HG02981 (cell line): ENCODE results near the gene ANO3.

Experiments used
- ATAC-seq: cut with Tn5 transposase; IDR thresholded peaks from one replicate; pipeline ENCODE4 v1.9.1; 2021; ENCODE audit warnings: mild to moderate bottlenecking, moderate library complexity; ENCODE audit not compliant: unreplicated experiment

The ANO3 gene

GRCh38 chr11:26700574-26701235, 368.8 kb downstream of the ANO3 start:
- no peak for ATAC-seq

- no peak for ATAC-seq
Measured at GRCh38 chr11:26702406-26702805, 370.5 kb downstream of the ANO3 start.

- ATAC-seq = no peak
Measured at GRCh38 chr11:26703411-26704191, 371.7 kb downstream of the ANO3 start.

- no peak for ATAC-seq
Measured at GRCh38 chr11:26704249-26704648, 372.3 kb downstream of the ANO3 start.

GRCh38 chr11:26706181-26706580, 374.3 kb downstream of the ANO3 start:
- ATAC-seq = no peak

GRCh38 chr11:26708736-26709456, 377.0 kb downstream of the ANO3 start:
- no peak for ATAC-seq

GRCh38 chr11:26710489-26710888, 378.6 kb downstream of the ANO3 start:
- no peak for ATAC-seq

- ATAC-seq = no peak
Measured at GRCh38 chr11:26712497-26712896, 380.6 kb downstream of the ANO3 start.
